Peyer's patch (tissue), 4 donors: Measurements from ENCODE around the gene NELL1. TPM values are rescaled to one million over a fixed set of nuclear protein-coding genes. Genes with fewer than 3 reads are reported as not detected.

Experiments
- DNase-seq, 3 donors: peaks; one replicate each; pipeline ENCODE4 v3.0.0-alpha.2; 2017 to 2019
- H3K27ac ChIP-seq, 4 donors: fragments of 200-600 bp; sonication (generic); one replicate each; pipeline ENCODE4 v1.5.1; 2016 to 2019
- H3K27me3 ChIP-seq, 2 donors: fragments of 200-600 bp; sonication (generic); one replicate each; pipeline ENCODE4 v1.5.1; 2019
- H3K36me3 ChIP-seq, 3 donors: fragments of 200-600 bp; sonication (generic); one replicate each; pipeline ENCODE4 v1.5.1; 2016 to 2019
- H3K4me1 ChIP-seq, 4 donors: fragments of 200-600 bp; sonication (generic); one replicate each; pipeline ENCODE4 v1.5.1; 2016 to 2019
- H3K4me3 ChIP-seq, 4 donors: fragments of 200-600 bp; sonication (generic); 1 replicate in 3 of 4; 2 replicates in 1 of 4; pipeline ENCODE4 v1.5.1; 2016 to 2019; ENCODE audit warnings: mild to moderate bottlenecking in 1 of 4
- H3K9me3 ChIP-seq, 4 donors: fragments of 200-600 bp; sonication (generic); one replicate each; pipeline ENCODE4 v1.5.1; 2016 to 2019; ENCODE audit warnings: mild to moderate bottlenecking in 1 of 4
- CTCF ChIP-seq, 6 experiments: fragments of 450-650 bp in 4 of 6; fragments of 200-600 bp in 2 of 6; sonication (generic) in 1 of 6; IDR thresholded peaks; one replicate each; pipeline ENCODE4 v1.5.1; 2017 to 2019; ENCODE audit warnings: antibody characterized with exemption in 6 of 6, mild to moderate bottlenecking in 3 of 6, moderate library complexity in 1 of 6
- POLR2A ChIP-seq, 2 donors: fragments of 450-650 bp; IDR thresholded peaks; one replicate each; pipeline ENCODE4 v1.5.1; 2017; ENCODE audit warnings: antibody characterized with exemption in 2 of 2, mild to moderate bottlenecking in 2 of 2, moderate library complexity in 2 of 2
- total RNA-seq, 4 donors: library from RNA; depleted of rRNA; stranded (reverse); fragments of >200 nt; gene quantifications; one replicate each; pipeline ENCODE4 v1.1.0, GENCODE V29; 2016

NELL1 gene
- total RNA-seq, 4 donors from 2014 or later: not detected

GRCh38 chr11:21321530-21321929 is 652.1 kb downstream of the NELL1 start:
- Histone ChIP-seq H3K9me3 (no peaks in the 10 kb centered on the region), H3K27ac (no peak overlapping the region), H3K27me3 (no peaks in the 10 kb centered on the region), H3K4me3 (no peak overlapping the region), H3K4me1 (no peaks in the 10 kb centered on the region), H3K36me3 (no peaks in the 10 kb centered on the region)
- TF ChIP-seq POLR2A (IDR thresholded peaks at IDR 0.05) (no peak), CTCF (IDR thresholded peaks at IDR 0.05) (no peak)
- DNase-seq: no peak

- no peak for TF ChIP-seq CTCF (IDR thresholded peaks at IDR 0.05)
- TF ChIP-seq POLR2A (IDR thresholded peaks at IDR 0.05): no peak
- H3K4me3 ChIP-seq: no peak overlapping the region
- DNase-seq: no peak
- no peaks in the 10 kb centered on the region for H3K4me1 ChIP-seq
- no peaks in the 10 kb centered on the region for H3K27me3 ChIP-seq
- no peak overlapping the region for H3K27ac ChIP-seq
- no peaks in the 10 kb centered on the region for H3K9me3 ChIP-seq
- H3K36me3 ChIP-seq: no peaks in the 10 kb centered on the region
Observed at GRCh38 chr11:21323617-21324016, 654.2 kb downstream of the NELL1 start.

GRCh38 chr11:21343204-21343603 is 673.8 kb downstream of the NELL1 start:
- Histone ChIP-seq H3K4me1 (no peaks in the 10 kb centered on the region), H3K36me3 (no peaks in the 10 kb centered on the region), H3K4me3 (no peak overlapping the region), H3K27ac (no peak overlapping the region), H3K9me3 (no peaks in the 10 kb centered on the region), H3K27me3 (no peaks in the 10 kb centered on the region)
- TF ChIP-seq CTCF (IDR thresholded peaks at IDR 0.05) (no peak), POLR2A (IDR thresholded peaks at IDR 0.05) (no peak)
- DNase-seq: no peak

- Histone ChIP-seq H3K27ac (no peak overlapping the region), H3K4me1 (no peaks in the 10 kb centered on the region), H3K36me3 (no peaks in the 10 kb centered on the region), H3K9me3 (no peaks in the 10 kb centered on the region), H3K27me3 (no peaks in the 10 kb centered on the region), H3K4me3 (no peak overlapping the region)
- TF ChIP-seq POLR2A (IDR thresholded peaks at IDR 0.05): no peak
- no peak for DNase-seq
Observed at GRCh38 chr11:21346361-21346760, 677.0 kb downstream of the NELL1 start.

GRCh38 chr11:21350613-21351012 is 681.2 kb downstream of the NELL1 start:
- H3K27ac ChIP-seq: no peak overlapping the region
- DNase-seq: no peak

GRCh38 chr11:21353425-21353824 is 684.0 kb downstream of the NELL1 start:
- Histone ChIP-seq H3K4me1 (no peaks in the 10 kb centered on the region), H3K36me3 (no peaks in the 10 kb centered on the region), H3K27ac (no peak overlapping the region), H3K9me3 (no peaks in the 10 kb centered on the region), H3K4me3 (no peak overlapping the region), H3K27me3 (no peaks in the 10 kb centered on the region)
- DNase-seq: no peak
- TF ChIP-seq CTCF (IDR thresholded peaks at IDR 0.05) (no peak), POLR2A (IDR thresholded peaks at IDR 0.05) (no peak)

More at GRCh38 chr11:21350613-21351012, 681.2 kb downstream of the NELL1 start:
- no peaks in the 10 kb centered on the region for H3K36me3 ChIP-seq
- H3K4me3 ChIP-seq: no peak overlapping the region
- no peak for TF ChIP-seq CTCF (IDR thresholded peaks at IDR 0.05)
- TF ChIP-seq POLR2A (IDR thresholded peaks at IDR 0.05): no peak
- H3K27me3 ChIP-seq: no peaks in the 10 kb centered on the region
- H3K9me3 ChIP-seq: no peaks in the 10 kb centered on the region
- no peaks in the 10 kb centered on the region for H3K4me1 ChIP-seq
